ENCODE results near the gene METTL24.
"Not testable (repeated sequence)": the region's sequence is repeated elsewhere in the genome, so short reads cannot be mapped to it uniquely, and the experiment has no call there.

Gene METTL24

GRCh38 chr6:110360676-110361075 lies 2.5 kb upstream of the METTL24 start:
- DNase-seq (ENCODE audit: low read depth), result no peak

GRCh38 chr6:110359556-110359955 lies 1.4 kb upstream of the METTL24 start:
- no peak for DNase-seq (ENCODE audit: low read depth)

GRCh38 chr6:110358553-110359160 lies 508 bp upstream of the METTL24 start:
- no peak for DNase-seq (ENCODE audit: low read depth)

DNA sequence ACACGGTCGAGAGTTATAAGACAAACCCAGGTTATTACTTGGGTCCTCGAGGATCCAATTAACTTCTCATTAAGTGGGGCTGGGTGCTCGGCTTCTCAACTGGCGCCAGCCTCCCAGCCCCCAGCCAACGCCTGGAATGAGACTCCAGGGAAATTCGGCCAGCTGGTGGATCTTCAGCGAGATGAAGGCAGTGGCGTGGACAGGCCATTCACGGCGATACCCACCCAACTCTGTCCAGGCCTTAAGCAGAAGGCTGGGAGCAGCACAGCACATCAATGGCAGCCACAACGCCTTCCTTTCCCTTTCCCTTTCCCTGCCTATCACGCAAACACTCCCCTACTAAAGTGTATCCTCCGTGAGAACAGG lies 868 bp downstream of the METTL24 start:
- DNase-seq (ENCODE audit: low read depth), result no peak

DNA sequence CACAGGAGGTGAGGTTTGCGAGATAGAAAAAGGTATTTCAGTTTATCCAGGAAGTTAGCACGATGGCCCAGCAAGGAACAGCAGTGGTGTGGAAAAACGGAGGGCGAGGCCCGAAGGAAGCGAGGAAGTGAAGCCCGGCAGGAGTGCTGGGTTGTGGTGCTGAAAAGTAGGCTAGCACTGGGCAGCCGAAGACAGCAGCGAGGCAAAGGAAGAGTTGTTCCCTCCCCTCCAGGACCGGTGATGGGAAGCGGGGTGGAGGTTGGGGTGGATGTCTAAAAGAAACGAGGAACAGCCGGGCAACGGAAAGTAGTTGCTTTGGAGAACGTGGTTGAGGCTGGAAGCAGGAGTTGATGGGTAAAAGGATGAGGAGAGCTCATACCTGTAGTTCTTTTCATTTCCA lies 1.4 kb downstream of the METTL24 start:
- no peak for DNase-seq (ENCODE audit: low read depth)

GRCh38 chr6:110355727-110356126 lies 2.4 kb downstream of the METTL24 start:
- DNase-seq (ENCODE audit: low read depth), result no peak

- no peak for DNase-seq (ENCODE audit: low read depth)
Observed at GRCh38 chr6:110355022-110355421, 3.1 kb downstream of the METTL24 start.

DNA sequence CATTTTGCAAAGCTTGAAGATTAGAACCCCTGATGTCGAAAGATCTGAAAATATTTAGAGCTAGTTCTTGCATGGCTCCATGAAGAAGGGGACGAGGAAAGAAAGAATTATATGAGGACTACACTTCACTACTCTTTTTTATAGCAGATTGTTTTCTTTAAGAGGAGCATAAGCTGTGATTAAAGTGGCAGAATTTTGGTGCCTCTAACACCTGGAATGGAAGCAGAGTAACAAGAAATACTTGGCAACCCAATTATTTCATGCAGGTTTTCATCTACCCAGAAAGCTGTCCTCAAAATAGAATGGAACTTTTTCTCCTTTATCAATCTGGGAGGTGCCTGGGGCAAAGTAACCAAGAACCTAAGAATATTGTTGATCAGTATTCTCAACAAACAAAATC lies 4.0 kb downstream of the METTL24 start:
- no peak for DNase-seq (ENCODE audit: low read depth)

- no peak for DNase-seq (ENCODE audit: low read depth)
Observed at GRCh38 chr6:110353457-110354001, 4.6 kb downstream of the METTL24 start.

- no peak for DNase-seq (ENCODE audit: low read depth)
Observed at GRCh38 chr6:110352563-110353262, 5.4 kb downstream of the METTL24 start.

DNA sequence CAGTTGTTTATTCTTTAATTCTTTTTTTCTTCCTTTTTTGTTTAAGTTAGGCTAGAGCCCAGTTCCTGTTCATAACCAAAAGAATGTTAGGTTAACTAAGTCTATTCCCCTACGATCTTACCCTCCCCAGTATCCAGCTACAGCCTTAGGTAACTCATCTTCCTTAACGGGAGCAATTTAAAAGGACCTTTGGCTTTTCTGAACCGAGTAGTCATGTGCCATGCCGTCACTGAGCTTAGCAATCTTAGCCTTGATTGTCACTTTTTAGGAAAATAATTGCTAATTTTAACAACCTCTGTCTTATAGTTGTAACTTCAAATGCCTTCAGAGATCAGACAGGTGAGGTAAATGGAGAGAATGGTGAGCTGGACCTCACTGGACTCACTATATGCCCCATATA lies 6.2 kb downstream of the METTL24 start:
- DNase-seq (ENCODE audit: low read depth), result no peak

DNA sequence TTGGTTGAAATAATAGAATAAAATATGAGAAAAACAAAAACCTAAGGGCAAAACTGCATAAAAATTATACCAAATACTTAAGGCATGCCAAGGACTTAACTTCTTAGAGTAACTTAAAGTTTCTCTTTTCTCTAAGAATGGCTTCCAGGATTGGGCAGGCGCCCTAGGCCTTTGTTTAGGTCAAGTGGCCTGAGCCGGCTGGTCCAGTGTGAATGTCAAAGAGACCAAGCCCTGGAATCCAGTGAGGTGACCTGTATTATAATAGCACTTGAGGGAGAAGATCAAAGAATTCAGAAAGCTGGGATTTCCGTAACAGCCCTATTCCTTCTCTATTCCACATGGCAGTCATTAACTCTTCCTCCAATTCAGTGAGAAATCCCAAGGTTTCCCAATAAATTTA lies 6.6 kb downstream of the METTL24 start:
- DNase-seq (ENCODE audit: low read depth), result no peak

- not testable (repeated sequence) for DNase-seq (ENCODE audit: low read depth)
Observed at GRCh38 chr6:110350593-110350992, 7.6 kb downstream of the METTL24 start.

- DNase-seq (ENCODE audit: low read depth), result no peak
Observed at GRCh38 chr6:110348961-110349690, 9.0 kb downstream of the METTL24 start.

DNA sequence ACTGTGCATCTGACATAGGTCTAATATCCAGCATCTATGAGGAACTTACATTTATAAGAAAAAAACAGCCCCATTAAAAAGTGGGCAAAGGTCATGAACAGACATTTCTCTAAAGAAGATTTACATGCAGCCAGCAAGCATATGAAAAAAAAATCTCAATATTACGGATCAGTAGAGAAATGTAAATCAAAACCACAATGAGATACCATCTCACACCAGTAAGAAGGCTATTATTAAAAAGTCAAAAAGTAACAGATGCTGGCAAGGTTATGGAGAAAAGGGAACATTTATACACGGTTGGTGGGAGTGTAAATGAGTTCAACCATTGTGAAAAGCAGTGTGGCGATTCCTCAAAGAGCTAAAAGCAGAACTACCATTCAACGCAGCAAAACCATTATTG lies 13.1 kb downstream of the METTL24 start:
- no peak for DNase-seq (ENCODE audit: low read depth)

- DNase-seq (ENCODE audit: low read depth), result no peak
Observed at GRCh38 chr6:110342759-110343158, 15.4 kb downstream of the METTL24 start.

DNA sequence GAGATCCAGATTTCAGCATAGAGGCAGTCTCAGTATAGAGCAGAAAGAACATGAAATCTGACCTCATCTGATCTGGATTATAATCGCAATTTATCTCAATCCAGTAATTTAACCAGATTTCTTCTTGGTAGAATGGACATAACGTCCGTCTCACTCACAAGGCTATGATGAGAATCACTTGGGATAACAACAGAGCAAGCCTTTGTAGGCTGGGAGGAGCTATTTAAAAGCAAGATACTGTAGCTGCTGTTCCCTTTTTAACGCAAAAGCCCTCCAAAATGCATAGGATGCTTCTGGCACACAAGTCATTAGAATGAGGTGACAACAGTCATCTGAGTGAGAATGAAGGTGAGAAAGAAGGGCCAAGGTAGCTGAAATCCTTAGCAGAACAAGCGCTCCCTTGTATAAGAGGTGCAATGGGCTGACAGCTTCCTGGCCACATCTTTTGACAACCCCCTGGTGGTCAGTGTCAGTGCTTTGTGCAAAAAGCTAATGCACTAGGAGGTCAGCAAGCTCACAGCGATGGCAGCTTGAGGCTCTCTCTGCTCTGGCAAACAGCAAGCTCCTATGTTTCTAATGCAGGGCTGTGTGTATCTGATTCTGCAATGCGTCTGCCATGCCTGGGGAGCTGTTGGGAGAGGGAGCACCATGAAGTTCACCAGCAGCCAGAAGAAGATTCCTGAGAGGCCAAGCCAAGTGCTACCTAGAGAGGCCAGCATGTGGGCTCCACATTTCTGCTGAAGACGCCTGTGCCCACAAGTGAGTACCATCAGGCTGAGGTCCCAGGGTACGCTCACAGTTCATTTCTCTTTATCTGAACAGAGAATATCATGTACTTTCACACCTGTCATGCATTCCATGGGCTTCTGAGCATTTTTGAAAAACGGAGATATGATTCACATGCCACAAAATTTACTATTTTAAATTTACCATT lies 16.2 kb downstream of the METTL24 start:
- no peak for DNase-seq (ENCODE audit: low read depth)

GRCh38 chr6:110341067-110341466 lies 17.1 kb downstream of the METTL24 start:
- DNase-seq (ENCODE audit: low read depth), result no peak

- no peak for DNase-seq (ENCODE audit: low read depth)
Observed at GRCh38 chr6:110340392-110340965, 17.7 kb downstream of the METTL24 start.

DNA sequence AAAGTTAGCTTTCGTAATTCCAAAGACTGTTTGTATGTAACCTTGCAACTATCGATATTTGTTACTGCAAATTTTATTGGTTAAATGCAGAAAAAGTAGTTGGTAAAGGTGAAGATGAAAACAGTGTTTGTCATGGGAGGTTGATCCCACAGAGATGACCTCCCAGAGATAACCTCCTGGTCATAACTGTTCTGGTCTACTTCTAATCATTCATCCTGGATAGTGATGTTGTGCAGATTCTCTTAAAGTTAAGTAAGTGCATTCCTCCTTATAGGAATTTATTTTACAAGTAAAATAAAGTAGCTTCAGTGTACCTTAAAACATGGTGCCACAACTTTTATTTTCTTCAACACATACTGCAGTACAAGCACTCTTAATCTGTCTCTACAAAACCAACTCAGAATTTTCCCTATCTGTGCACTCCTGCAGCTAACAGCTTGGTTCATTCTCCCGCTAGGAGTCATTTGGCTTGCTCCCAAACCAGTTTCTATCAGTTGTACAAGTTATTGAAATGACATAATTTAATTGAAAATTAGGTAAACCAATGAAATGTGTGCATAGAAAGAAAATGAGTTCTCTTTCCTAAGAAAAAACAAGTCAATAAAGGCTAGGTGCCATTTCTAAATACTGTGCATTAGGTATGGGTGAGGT lies 19.2 kb downstream of the METTL24 start:
- DNase-seq (ENCODE audit: low read depth), result no peak

- no peak for DNase-seq (ENCODE audit: low read depth)
Observed at GRCh38 chr6:110337486-110337885, 20.7 kb downstream of the METTL24 start.

All from GM04503 (cell line).